KG1 (cell line): Measurements from ENCODE around the gene RETN.
"Not testable (repeated sequence)": the region's sequence is repeated elsewhere in the genome, so short reads cannot be mapped to it uniquely, and the experiment has no call there.

Experiments
- DNase-seq: peaks from one replicate; lab custom pipeline; 2025; lab: John Stamatoyannopoulos, UW

RETN gene

GRCh38 chr19:7637374-7638256, 31.2 kb upstream of the RETN start:
- no peak for DNase-seq

GRCh38 chr19:7638802-7639465, 29.9 kb upstream of the RETN start:
- no peak for DNase-seq

GRCh38 chr19:7639863-7640348, 28.9 kb upstream of the RETN start:
- DNase-seq = no peak

GRCh38 chr19:7640803-7641202, 28.0 kb upstream of the RETN start:
- no peak for DNase-seq

- DNase-seq = no peak
Measured at GRCh38 chr19:7641290-7642276, 27.3 kb upstream of the RETN start.

- DNase-seq = no peak
Measured at GRCh38 chr19:7642295-7643030, 26.4 kb upstream of the RETN start.

GRCh38 chr19:7643031-7643415, 25.8 kb upstream of the RETN start:
- DNase-seq = no peak

- not testable (repeated sequence) for DNase-seq
Measured at GRCh38 chr19:7643629-7644549, 25.0 kb upstream of the RETN start.

GRCh38 chr19:7644550-7644877, 24.3 kb upstream of the RETN start:
- no peak for DNase-seq

GRCh38 chr19:7645163-7645562, 23.7 kb upstream of the RETN start:
- no peak for DNase-seq

GRCh38 chr19:7645656-7646425, 23.0 kb upstream of the RETN start:
- DNase-seq = no peak

- no peak for DNase-seq
Measured at GRCh38 chr19:7646426-7646700, 22.5 kb upstream of the RETN start.

- DNase-seq = no peak
Measured at GRCh38 chr19:7647156-7647555, 21.7 kb upstream of the RETN start.

GRCh38 chr19:7648265-7649014, 20.4 kb upstream of the RETN start:
- DNase-seq = no peak

GRCh38 chr19:7650148-7650547, 18.7 kb upstream of the RETN start:
- DNase-seq = no peak

GRCh38 chr19:7652061-7652641, 16.7 kb upstream of the RETN start:
- peak; percentile 81 for DNase-seq

GRCh38 chr19:7654401-7654800, 14.4 kb upstream of the RETN start:
- DNase-seq = no peak

GRCh38 chr19:7655581-7655980, 13.3 kb upstream of the RETN start:
- DNase-seq = peak; percentile 16
